Gastrocnemius medialis (tissue), 4 donors: ENCODE results near the gene DERA.

ENCODE experiments used
- CTCF ChIP-seq, 5 experiments: fragments of 450-650 bp in 3 of 5; fragments of 200-600 bp in 2 of 5; sonication (generic) in 2 of 5; IDR thresholded peaks in 4 of 5; conservative IDR thresholded peaks in 1 of 5; 1 replicate in 4 of 5; 2 replicates in 1 of 5; pipeline ENCODE4 v1.5.1; 2016 to 2019; ENCODE audit warnings: antibody characterized with exemption in 5 of 5, mild to moderate bottlenecking in 3 of 5, moderate library complexity in 3 of 5
- POLR2A ChIP-seq, 2 donors: fragments of 450-650 bp; IDR thresholded peaks; one replicate each; pipeline ENCODE4 v1.6.1; 2017; ENCODE audit warnings: antibody characterized with exemption in 2 of 2, mild to moderate bottlenecking in 2 of 2, moderate library complexity in 2 of 2

- TF ChIP-seq POLR2A (IDR thresholded peaks at IDR 0.05) (no peak), CTCF (IDR thresholded peaks at IDR 0.05 in 4 of 5, conservative IDR thresholded peaks at IDR 0.05 in 1 of 5) (no peak)
These were observed 73.8 kb downstream of the DERA start for GRCh38 chr12:15984963-15985362.
